ENCODE measurements around the gene ACVR1. TPM values are rescaled to one million over a fixed set of nuclear protein-coding genes. Genes with fewer than 3 reads are reported as not detected.

The ACVR1 gene
- total RNA-seq (2022) (11.1 and 11.3 TPM in 2 replicates), Bru-seq, nascent RNA (percentile 65 among the genes with signal in this experiment), BruChase-seq, experiment 1, labeled RNA remaining after a 2-hour chase (percentile 59 among the genes with signal in this experiment), BruChase-seq, experiment 2, labeled RNA remaining after a 6-hour chase (percentile 55 among the genes with signal in this experiment)
- long read RNA-seq, transcript ACVR1-207 (11 exons, 2,861 nt): major isoform, 6 of 12 reads
- long read RNA-seq, partial matches to known transcripts: 3 of 12 reads
- long read RNA-seq, other reads (novel, unspliced or antisense): 3 of 12 reads

DNA sequence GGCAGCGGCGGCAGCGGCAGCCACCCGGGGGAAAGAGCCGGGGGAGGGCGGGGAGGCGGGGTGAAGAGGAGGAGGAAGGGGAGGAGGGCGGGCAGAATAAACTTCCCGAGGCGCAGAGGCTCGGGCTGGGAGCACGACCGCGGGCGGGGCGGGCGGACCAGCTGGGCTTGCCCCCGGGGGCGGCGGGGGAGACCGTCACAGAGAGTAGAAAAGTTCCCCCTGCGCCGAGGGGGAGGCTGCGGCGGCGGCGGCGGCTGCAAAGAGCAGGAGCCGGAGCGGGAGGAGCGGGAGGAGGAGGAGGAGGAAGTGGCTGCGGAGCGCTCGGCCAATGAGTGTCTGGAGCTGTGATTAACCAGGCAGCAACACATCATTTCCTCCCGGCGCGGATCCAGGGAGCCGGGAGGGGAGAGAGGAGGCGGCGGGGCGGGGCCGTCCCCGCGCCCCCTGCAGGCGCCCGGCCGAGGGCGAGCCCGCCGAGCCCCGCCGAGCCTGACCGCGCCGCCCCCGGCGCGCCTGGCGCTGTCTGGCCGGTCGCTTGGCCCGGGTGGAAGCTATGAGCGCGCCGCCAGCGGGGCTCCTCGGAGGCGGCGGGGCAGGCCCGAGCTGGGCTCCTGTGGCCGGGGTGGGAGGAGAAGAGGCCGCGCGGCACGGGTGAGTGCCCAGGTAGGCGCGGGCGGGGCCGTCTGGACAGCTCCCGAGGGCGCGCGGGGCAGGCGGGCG lies at the start of gene ACVR1:
Gene ACVR1 (minus strand): TSS at position 265 of the 720 bp plus-strand sequence. CDS start 76,837 bp downstream, outside the sequence.
- H3K4me1 ChIP-seq: 0 out of 2 replicates have a peak, but pooled peaks cover 10% of the 10 kb centered on the region
- no peaks in the 10 kb centered on the region for H3K27me3 Mint-ChIP-seq (ENCODE audit: insufficient read depth, unreplicated experiment)
- H3K4me1 Mint-ChIP-seq (ENCODE audit: low read depth, unreplicated experiment): peaks cover 6% of the 10 kb centered on the region
- ChIA-PET CTCF (interaction anchor here (0.6 to 1.3 kb wide), 7 partner anchors 12 to 246 kb away, joined by 3 to 8 read pairs (median 3); no protein-coding TSS in a partner anchor), POLR2A (interaction anchor here (0.6 to 1.0 kb wide), 3 partner anchors 204 to 580 kb away, joined by 3 to 11 read pairs (median 4); partner anchors contain the start of genes CCDC148 and PKP4)
- H3K27me3 ChIP-seq (replicated peaks; ENCODE audit: control insufficient read depth, insufficient read depth, low read length): no peaks in the 10 kb centered on the region
- peak; percentile 92 to 95 for DNase-seq
- H3K4me3 ChIP-seq (ENCODE audit: low read depth, low read length): peak within 1 kb of the TSS; percentile 94
- intact Hi-C loops (cut with micrococcal nuclease; ENCODE audit: unreplicated experiment): loop anchor here (1.0 to 5.0 kb wide), 3 partner anchors 61 to 134 kb away; no protein-coding TSS in a partner anchor
- no peaks in the 10 kb centered on the region for H3K9me3 ChIP-seq
- H3K36me3 Mint-ChIP-seq (ENCODE audit: insufficient read depth, unreplicated experiment): no peaks in the 10 kb centered on the region
- TF ChIP-seq, protein P1, sequence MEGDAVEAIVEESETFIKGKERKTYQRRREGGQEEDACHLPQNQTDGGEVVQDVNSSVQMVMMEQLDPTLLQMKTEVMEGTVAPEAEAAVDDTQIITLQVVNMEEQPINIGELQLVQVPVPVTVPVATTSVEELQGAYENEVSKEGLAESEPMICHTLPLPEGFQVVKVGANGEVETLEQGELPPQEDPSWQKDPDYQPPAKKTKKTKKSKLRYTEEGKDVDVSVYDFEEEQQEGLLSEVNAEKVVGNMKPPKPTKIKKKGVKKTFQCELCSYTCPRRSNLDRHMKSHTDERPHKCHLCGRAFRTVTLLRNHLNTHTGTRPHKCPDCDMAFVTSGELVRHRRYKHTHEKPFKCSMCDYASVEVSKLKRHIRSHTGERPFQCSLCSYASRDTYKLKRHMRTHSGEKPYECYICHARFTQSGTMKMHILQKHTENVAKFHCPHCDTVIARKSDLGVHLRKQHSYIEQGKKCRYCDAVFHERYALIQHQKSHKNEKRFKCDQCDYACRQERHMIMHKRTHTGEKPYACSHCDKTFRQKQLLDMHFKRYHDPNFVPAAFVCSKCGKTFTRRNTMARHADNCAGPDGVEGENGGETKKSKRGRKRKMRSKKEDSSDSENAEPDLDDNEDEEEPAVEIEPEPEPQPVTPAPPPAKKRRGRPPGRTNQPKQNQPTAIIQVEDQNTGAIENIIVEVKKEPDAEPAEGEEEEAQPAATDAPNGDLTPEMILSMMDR (IDR thresholded peaks at IDR 0.05; ENCODE audit: insufficient read depth in 1 of 2, low read depth in 1 of 2, low read length in 1 of 2, severe bottlenecking in 1 of 2, unreplicated experiment in 1 of 2): no peak
- peak within 1 kb of the TSS; percentile 91 for H3K4me3 Mint-ChIP-seq (ENCODE audit: unreplicated experiment)
- H3K27ac Mint-ChIP-seq (ENCODE audit: unreplicated experiment): peak within 1 kb of the TSS; percentile 66
- no TSS peak for BruUV-seq (replicated peaks)
- no peaks in the 10 kb centered on the region for H3K9me3 Mint-ChIP-seq (ENCODE audit: unreplicated experiment)
- no peaks in the 10 kb centered on the region for H3K36me3 ChIP-seq (ENCODE audit: control insufficient read depth, insufficient read depth, low read length)

- no peak overlapping the region for H3K4me3 ChIP-seq (ENCODE audit: low read depth, low read length)
- no peaks in the 10 kb centered on the region; the same call in 1 of the 2 replicates for H3K4me1 ChIP-seq
- H3K27me3 ChIP-seq (replicated peaks; ENCODE audit: control insufficient read depth, insufficient read depth, low read length): no peaks in the 10 kb centered on the region
- Mint-ChIP-seq H3K27ac (ENCODE audit: unreplicated experiment) (peak overlapping the region; percentile 6), H3K36me3 (ENCODE audit: insufficient read depth, unreplicated experiment) (no peaks in the 10 kb centered on the region), H3K4me3 (ENCODE audit: unreplicated experiment) (no peak overlapping the region), H3K4me1 (ENCODE audit: low read depth, unreplicated experiment) (peaks cover 7% of the 10 kb centered on the region), H3K9me3 (ENCODE audit: unreplicated experiment) (no peaks in the 10 kb centered on the region), H3K27me3 (ENCODE audit: insufficient read depth, unreplicated experiment) (no peaks in the 10 kb centered on the region)
- TF ChIP-seq, protein P1 (IDR thresholded peaks at IDR 0.05; ENCODE audit: insufficient read depth in 1 of 2, low read depth in 1 of 2, low read length in 1 of 2, severe bottlenecking in 1 of 2, unreplicated experiment in 1 of 2): no peak
- intact Hi-C loops (cut with micrococcal nuclease; ENCODE audit: unreplicated experiment): no loop called here
- ChIA-PET POLR2A (no interaction called here), CTCF (no interaction called here)
- DNase-seq: no peak
- no peaks in the 10 kb centered on the region for H3K9me3 ChIP-seq
- no TSS peak for BruUV-seq (replicated peaks)
- no peaks in the 10 kb centered on the region for H3K36me3 ChIP-seq (ENCODE audit: control insufficient read depth, insufficient read depth, low read length)
Measured at GRCh38 chr2:157925071-157925470, 48.9 kb upstream of the ACVR1 start.

- no peak overlapping the region for H3K4me3 ChIP-seq (ENCODE audit: low read depth, low read length)
- Mint-ChIP-seq H3K27ac (ENCODE audit: unreplicated experiment) (no peak overlapping the region), H3K4me3 (ENCODE audit: unreplicated experiment) (no peak overlapping the region), H3K27me3 (ENCODE audit: insufficient read depth, unreplicated experiment) (no peaks in the 10 kb centered on the region), H3K4me1 (ENCODE audit: low read depth, unreplicated experiment) (peaks cover 7% of the 10 kb centered on the region), H3K36me3 (ENCODE audit: insufficient read depth, unreplicated experiment) (no peaks in the 10 kb centered on the region), H3K9me3 (ENCODE audit: unreplicated experiment) (no peaks in the 10 kb centered on the region)
- BruUV-seq (replicated peaks): no TSS peak
- intact Hi-C loops (cut with micrococcal nuclease; ENCODE audit: unreplicated experiment): no loop called here
- H3K9me3 ChIP-seq: no peaks in the 10 kb centered on the region
- ChIA-PET POLR2A (no interaction called here), CTCF (no interaction called here)
- H3K4me1 ChIP-seq: no peaks in the 10 kb centered on the region; the same call in 1 of the 2 replicates
- TF ChIP-seq, protein P1 (IDR thresholded peaks at IDR 0.05; ENCODE audit: insufficient read depth in 1 of 2, low read depth in 1 of 2, low read length in 1 of 2, severe bottlenecking in 1 of 2, unreplicated experiment in 1 of 2): no peak
- H3K27me3 ChIP-seq (replicated peaks; ENCODE audit: control insufficient read depth, insufficient read depth, low read length): no peaks in the 10 kb centered on the region
- no peak for DNase-seq
- H3K36me3 ChIP-seq (ENCODE audit: control insufficient read depth, insufficient read depth, low read length): no peaks in the 10 kb centered on the region
Measured at GRCh38 chr2:157923598-157924217, 47.6 kb upstream of the ACVR1 start.
